ENCODE data around the gene GRIA2.
"Not testable (repeated sequence)": the region's sequence is repeated elsewhere in the genome, so short reads cannot be mapped to it uniquely, and the experiment has no call there.

Gene GRIA2

DNA sequence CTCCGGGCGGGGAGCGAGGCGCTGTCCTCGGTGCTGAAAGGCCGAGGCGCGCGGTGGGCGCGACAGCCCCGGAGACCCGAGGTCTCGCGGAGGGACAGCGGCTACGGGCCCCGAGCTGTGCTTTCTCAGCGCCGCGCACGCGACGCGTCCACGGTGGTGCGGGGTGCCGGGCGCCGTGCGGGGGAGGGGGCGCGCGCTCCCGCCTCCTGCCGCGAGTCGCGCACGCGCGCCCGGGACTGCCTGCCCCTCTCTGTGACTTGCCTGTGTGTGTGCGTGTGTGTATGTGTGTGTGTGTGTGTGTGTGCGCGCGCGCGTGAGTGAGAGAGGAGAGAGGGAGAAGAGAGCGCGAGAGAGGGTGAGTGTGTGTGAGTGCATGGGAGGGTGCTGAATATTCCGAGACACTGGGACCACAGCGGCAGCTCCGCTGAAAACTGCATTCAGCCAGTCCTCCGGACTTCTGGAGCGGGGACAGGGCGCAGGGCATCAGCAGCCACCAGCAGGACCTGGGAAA, at the start of gene GRIA2:
Gene GRIA2, plus strand, starts transcription at position 358 of the 511 bp plus-strand sequence. CDS start 315 bp downstream, outside the sequence.
- Histone ChIP-seq H3K4me3 (peak within 1 kb of the TSS in 2 of 7 experiments; percentile 9 to 18), H3K27ac (no peak within 1 kb of the TSS)

DNA sequence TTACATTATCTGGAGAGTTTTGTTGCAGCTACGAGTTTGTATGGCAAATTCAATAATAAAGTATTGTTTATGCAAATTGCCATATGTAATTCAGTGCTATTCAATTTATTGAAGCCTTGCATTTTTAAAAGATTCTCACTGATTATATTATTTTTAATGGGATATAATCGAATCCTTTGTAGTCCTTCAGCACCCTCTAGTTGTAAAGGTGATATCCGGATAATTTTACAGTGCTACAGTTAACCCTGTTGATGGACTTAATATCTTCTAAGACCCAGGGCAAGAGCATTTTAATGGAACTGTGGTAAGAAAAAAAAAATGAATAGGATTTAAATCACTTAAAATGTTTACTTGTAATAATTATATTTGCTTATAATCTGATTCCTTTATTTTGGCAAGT, 48.5 kb upstream of the GRIA2 start:
- Histone ChIP-seq H3K4me3 (no peak overlapping the region), H3K27ac (no peak overlapping the region)

DNA sequence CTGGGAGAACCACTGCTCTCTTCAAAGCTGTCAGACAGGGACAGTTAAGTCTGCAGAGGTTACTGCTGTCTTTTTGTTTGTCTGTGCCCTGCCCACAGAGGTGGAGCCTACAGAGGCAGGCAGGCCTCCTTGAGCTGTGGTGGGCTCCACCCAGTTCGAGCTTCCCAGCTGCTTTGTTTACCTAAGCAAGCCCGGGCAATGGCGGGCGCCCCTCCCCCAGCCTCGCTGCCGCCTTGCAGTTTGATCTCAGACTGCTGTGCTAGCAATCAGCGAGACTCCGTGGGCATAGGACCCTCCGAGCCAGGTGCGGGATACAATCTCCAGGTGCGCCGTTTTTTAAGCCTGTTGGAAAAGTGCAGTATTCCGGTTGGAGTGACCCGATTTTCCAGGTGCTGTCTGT, 40.3 kb upstream of the GRIA2 start:
- H3K27ac ChIP-seq, H3K4me3 ChIP-seq: not testable (repeated sequence)

DNA sequence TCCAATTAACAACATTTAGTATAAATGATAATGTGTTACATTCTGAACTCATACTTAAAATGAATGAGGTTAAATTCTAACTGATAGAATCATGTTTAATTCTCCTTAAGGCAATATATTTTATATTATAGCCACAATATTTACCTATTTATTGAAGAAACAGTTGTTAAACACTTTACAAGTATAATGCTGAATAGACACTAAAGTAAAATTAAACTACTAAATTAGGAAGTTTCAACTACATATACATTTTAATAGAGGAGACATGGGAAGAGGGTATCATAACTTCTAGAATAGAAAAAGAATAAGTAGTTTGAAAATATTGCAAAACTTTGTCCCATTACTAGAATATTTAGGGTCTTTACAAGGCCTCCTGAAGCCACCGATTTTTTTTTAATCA, 36.2 kb upstream of the GRIA2 start:
- Histone ChIP-seq H3K4me3 (no peak overlapping the region), H3K27ac (no peak overlapping the region)

GRCh38 chr4:157185363-157185762, 35.2 kb upstream of the GRIA2 start:
- H3K4me3 ChIP-seq: no peak overlapping the region
- H3K27ac ChIP-seq: no peak overlapping the region

DNA sequence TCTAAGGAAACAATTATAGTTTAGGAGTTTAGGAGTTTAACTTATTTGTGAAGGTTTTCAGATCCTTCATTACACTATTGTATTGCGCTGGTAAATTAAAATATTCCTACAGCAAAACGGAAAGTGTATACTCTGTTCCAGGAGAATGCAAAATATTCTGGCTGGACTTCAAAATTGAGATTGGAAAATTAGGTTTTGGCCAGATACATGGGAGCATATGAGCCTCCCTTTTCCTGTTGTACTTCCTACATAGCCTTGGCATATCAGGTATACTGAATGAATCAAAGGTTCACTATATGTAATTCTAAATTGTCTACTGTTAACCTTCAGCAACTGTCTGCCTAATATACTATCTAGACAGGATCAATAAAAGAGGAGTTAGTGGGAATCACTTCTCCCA, 25.2 kb upstream of the GRIA2 start:
- H3K27ac ChIP-seq: no peak overlapping the region
- no peak overlapping the region for H3K4me3 ChIP-seq

GRCh38 chr4:157196046-157196445, 24.5 kb upstream of the GRIA2 start:
- Histone ChIP-seq H3K4me3 (no peak overlapping the region), H3K27ac (no peak overlapping the region)

DNA sequence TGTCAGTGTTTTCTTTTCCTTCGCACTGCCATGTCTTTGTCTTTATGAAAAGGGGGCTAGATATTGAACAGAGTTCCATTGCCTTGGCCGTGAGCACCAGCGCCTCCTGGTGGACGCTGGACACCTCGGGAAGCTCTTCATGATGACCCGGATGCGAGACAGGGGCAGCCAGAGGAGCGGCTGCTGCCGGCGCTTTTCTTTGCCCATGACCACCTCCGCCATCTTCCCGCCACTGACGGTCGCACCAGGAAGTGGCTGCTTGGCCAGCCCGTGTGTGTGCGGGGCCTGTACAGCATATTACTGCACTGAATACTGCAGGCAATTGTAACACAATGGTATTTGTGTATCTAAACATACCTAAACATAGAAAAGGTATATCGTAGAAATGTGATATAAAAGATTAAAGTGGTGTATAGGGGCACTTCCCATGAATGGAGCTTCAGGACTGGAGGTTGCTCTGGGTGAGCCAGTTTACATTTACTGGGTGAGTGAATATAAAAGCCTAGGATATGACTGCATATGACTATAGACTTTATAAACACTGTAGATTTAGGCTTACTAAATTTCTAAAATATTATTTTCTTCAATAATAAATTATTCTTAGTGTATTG, 15.8 kb upstream of the GRIA2 start:
- no peak overlapping the region for H3K4me3 ChIP-seq
- H3K27ac ChIP-seq: no peak overlapping the region

DNA sequence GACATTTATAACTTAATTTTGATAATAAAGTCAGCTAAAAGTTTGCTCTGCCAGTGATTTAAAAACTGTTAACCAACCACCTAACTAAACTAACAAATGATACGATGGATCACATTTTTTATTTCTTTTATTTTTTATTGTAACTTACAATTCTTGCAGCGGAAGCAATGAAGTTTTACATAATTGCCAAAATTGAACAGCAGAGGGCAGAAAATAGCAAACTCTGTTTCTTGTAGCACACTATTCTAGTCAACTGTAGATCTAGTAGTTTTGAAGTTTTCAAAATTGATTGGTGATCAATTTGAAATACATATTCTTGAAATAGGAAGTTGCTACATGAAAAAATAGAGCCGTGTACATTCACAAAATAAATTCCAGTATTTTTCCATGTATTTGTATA, 2.8 kb upstream of the GRIA2 start:
- no peak overlapping the region for H3K27ac ChIP-seq
- no peak overlapping the region for H3K4me3 ChIP-seq

- H3K4me3 ChIP-seq: peak overlapping the region in 1 of 7 experiments; percentile 18
- no peak overlapping the region for H3K27ac ChIP-seq
Measured at GRCh38 chr4:157219711-157220370, 687 bp upstream of the GRIA2 start.

GRCh38 chr4:157221426-157221894, 932 bp downstream of the GRIA2 start:
- Histone ChIP-seq H3K4me3 (peak overlapping the region in 1 of 7 experiments; percentile 39), H3K27ac (no peak overlapping the region)

DNA sequence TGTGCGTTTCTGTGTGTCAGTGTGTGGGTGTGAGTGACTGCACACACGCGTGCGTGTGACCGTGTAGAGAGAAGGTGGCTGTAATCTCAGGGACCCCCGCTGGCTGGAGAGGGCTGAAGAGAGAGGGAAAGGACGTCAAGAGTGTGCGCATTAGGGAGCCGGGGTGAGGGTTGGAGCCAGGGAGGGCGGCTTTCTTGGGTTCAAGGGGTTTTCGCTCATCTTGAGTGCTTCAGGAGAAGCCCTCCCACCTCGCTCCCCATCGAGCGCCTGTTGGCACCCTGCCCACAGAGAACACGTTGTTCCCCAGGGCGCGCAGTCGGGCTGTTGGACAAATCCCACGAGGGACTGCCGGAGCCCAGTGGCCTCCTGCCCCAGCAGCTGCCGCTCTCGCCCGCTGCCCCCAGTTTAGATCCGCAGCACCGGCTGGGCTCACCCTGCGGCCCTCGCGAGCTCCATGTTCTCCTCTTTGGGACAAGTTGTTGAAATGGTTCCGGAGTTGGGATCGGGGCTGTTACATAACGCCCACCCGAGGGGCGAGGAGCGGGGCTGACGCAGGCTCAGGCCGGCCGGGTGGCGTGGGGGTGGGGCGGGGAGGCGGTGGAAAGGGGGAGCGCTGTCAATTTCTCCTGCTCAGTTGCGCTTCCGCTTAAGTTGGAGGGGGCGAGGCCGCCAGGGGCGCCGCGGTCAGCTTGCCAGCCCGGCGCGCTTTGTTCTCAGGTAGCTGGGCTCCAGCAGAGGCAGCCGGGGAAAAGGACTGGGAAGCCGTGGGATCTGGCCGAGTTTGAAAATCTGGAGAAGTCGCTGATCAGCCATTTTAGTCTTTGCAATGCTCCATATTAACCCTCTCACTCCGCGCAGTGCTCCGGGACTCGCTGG, 1.6 kb downstream of the GRIA2 start:
- peak overlapping the region in 4 of 7 experiments; percentile 0 to 39 (median 4) for H3K4me3 ChIP-seq

DNA sequence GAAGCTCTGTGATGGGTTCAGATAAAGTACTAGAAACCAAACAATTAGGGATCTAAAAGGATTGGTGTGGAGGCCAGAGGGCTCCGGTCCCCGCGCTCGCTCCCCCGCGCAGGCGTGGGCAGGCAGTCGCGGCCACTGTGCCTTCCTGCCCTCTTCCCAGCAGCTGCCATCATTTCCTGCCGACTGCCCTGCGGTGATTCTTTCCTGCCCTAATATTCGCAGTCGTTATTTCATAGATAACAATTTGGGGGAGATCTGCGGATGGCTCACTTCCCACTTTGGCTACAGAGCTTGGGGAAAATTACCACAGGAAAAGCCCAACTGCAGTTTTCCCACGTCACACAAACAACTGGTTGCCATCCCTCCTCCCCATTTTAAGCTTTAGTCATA, 2.2 kb downstream of the GRIA2 start:
- H3K27ac ChIP-seq: peak overlapping the region in 1 of 21 experiments; percentile 55

More for the DNA sequence above, 1.6 kb downstream of the GRIA2 start:
- peak overlapping the region in 1 of 21 experiments; percentile 55 for H3K27ac ChIP-seq

DNA sequence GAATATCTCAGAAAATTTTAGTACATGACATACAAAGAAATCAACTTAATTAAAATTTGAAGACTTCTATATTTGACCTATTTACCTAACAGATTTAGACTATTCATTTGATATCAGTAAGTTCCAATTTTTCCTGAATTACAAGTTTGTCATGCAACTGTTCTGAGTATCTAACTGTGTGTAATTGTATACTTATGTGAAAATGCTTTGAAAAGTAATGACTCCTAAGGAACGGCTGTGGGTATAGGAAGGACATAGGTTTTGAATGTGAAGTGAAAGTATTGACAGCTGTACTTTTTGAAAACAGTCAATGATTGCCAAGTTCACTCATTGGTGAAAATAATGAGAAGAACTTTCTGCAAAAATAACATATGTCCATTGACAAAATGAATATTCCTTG, 2.9 kb downstream of the GRIA2 start:
- no peak overlapping the region for H3K27ac ChIP-seq
- H3K4me3 ChIP-seq: no peak overlapping the region

More for the DNA sequence above, 2.2 kb downstream of the GRIA2 start:
- peak overlapping the region in 4 of 7 experiments; percentile 0 to 39 (median 4) for H3K4me3 ChIP-seq

- H3K4me3 ChIP-seq: no peak overlapping the region
- no peak overlapping the region for H3K27ac ChIP-seq
Measured at GRCh38 chr4:157225096-157225495, 4.6 kb downstream of the GRIA2 start.

GRCh38 chr4:157226035-157226434, 5.5 kb downstream of the GRIA2 start:
- H3K4me3 ChIP-seq: no peak overlapping the region
- H3K27ac ChIP-seq: no peak overlapping the region

GRCh38 chr4:157226601-157227000, 6.1 kb downstream of the GRIA2 start:
- no peak overlapping the region for H3K4me3 ChIP-seq
- no peak overlapping the region for H3K27ac ChIP-seq

DNA sequence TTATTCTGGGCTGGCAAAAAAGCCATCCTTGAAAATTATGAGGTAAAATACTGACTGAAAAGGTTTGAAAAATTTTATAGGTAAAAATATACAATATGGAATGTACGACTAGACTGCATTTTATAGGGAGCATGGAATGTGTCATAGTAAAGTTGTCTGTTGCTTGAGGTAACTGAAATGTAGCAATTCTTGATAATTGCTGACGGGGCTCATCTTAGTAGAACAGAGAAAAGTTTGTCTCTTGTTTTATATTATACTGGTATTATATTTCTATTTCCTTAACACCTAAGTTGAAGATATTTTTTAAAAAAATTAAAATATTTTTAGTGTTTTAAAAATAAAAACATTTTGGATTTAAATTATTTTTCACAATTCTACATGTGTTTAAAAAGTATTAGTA, 11.0 kb downstream of the GRIA2 start:
- H3K4me3 ChIP-seq: no peak overlapping the region
- no peak overlapping the region for H3K27ac ChIP-seq

DNA sequence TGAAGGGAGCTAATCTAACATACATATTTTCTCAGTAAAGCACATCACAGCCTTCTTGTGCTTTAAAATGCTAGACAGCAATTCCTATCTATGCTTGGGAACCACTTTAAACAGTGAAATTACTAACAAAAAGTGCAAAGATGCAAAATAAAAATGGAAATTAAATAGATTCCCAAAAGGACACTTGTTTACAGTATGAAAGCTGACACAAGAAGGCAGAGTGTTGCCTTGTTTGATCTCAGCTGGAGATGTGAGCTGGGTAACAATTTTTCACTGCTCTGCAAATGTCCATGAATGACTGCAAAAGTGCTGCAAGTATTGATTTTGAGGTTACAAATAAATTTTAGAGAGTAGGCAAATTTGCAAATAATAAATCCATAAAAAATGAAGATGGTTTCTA, 22.3 kb downstream of the GRIA2 start:
- Histone ChIP-seq H3K27ac (no peak overlapping the region), H3K4me3 (no peak overlapping the region)

GRCh38 chr4:157244348-157244747, 23.8 kb downstream of the GRIA2 start:
- H3K27ac ChIP-seq: no peak overlapping the region
- no peak overlapping the region for H3K4me3 ChIP-seq

Measured in skin epidermis (tissue), 12 donors.